Gastroesophageal sphincter (tissue), 4 donors: ENCODE results near the gene SNAPC1. TPM values are rescaled to one million over a fixed set of nuclear protein-coding genes. Genes with fewer than 3 reads are reported as not detected.
"Not testable (repeated sequence)": the region's sequence is repeated elsewhere in the genome, so short reads cannot be mapped to it uniquely, and the experiment has no call there.

Experiments used
- ATAC-seq: fragments of 150-250 bp; one replicate; pipeline ENCODE4 v1.9.1; 2016; ENCODE audit warnings: mild to moderate bottlenecking, moderate library complexity
- H3K27ac ChIP-seq, 4 donors: fragments of 200-600 bp; sonication (generic) in 3 of 4; 1 replicate in 3 of 4; 2 replicates in 1 of 4; pipeline ENCODE4 v1.5.1; 2016 to 2019
- H3K27me3 ChIP-seq: fragments of 200-600 bp; sonication (generic); one replicate; pipeline ENCODE4 v1.5.1; 2019
- H3K36me3 ChIP-seq, 2 donors: fragments of 200-600 bp; sonication (generic); one replicate each; pipeline ENCODE4 v1.5.1; 2019; ENCODE audit warnings: control low read depth in 1 of 2
- H3K4me1 ChIP-seq, 3 donors: fragments of 200-600 bp; sonication (generic); 1 replicate in 2 of 3; 2 replicates in 1 of 3; pipeline ENCODE4 v1.5.1; 2016 to 2019; ENCODE audit warnings: control low read depth in 2 of 3
- H3K4me3 ChIP-seq, 2 donors: fragments of 200-600 bp; sonication (generic); one replicate each; pipeline ENCODE4 v1.5.1; 2019; ENCODE audit warnings: mild to moderate bottlenecking in 1 of 2, moderate library complexity in 1 of 2
- H3K9me3 ChIP-seq, 3 donors: fragments of 200-600 bp; sonication (generic); one replicate each; pipeline ENCODE4 v1.5.1; 2017 to 2019; ENCODE audit warnings: control low read depth in 2 of 3
- CTCF ChIP-seq, 4 experiments: fragments of 200-600 bp in 2 of 4; fragments of 450-650 bp in 2 of 4; sonication (generic) in 1 of 4; IDR thresholded peaks; one replicate each; pipeline ENCODE4 v1.5.1; 2017 to 2019; ENCODE audit warnings: antibody characterized with exemption in 4 of 4, mild to moderate bottlenecking in 2 of 4, moderate library complexity in 2 of 4
- EP300 ChIP-seq: sonication (generic); formaldehyde crosslinking; IDR thresholded peaks from one replicate; pipeline ENCODE4 v1.6.1; 2017; ENCODE audit warnings: antibody characterized with exemption, mild to moderate bottlenecking
- POLR2A ChIP-seq, 2 donors: fragments of 450-650 bp; IDR thresholded peaks; one replicate each; pipeline ENCODE4 v1.6.1; 2017; ENCODE audit warnings: antibody characterized with exemption in 2 of 2, mild to moderate bottlenecking in 2 of 2, moderate library complexity in 1 of 2
- POLR2AphosphoS5 ChIP-seq: sonication (generic); formaldehyde crosslinking; IDR thresholded peaks from one replicate; pipeline ENCODE4 v1.6.1; 2017; ENCODE audit warnings: antibody characterized with exemption
- WGBS, 2 donors: methylation state at CpG; one replicate each; pipeline ENCODE4 v1.1.5; 2018; ENCODE audit warnings: low coverage in 1 of 2; 5-methylcytosine and 5-hydroxymethylcytosine counted together
- total RNA-seq, 4 donors: library from RNA; depleted of rRNA; stranded (reverse); fragments of >200 nt; gene quantifications; one replicate each; pipeline ENCODE4 v1.1.0, GENCODE V29; 2016

SNAPC1 gene
- total RNA-seq, 4 donors from 2014 or later: 5.4 to 8.7 (median 6.7) TPM

- Histone ChIP-seq H3K27me3 (no peaks in the 10 kb centered on the region), H3K27ac (peak overlapping the region in 1 of 4 donors; percentile 24), H3K9me3 (no peaks in the 10 kb centered on the region), H3K4me1 (no peaks in the 10 kb centered on the region), H3K36me3 (peaks cover 7 to 97% of the 10 kb centered on the region in 2 donors), H3K4me3 (no peak overlapping the region)
- no peak for ATAC-seq
- no peak for TF ChIP-seq POLR2A (IDR thresholded peaks at IDR 0.05)
- no peak for TF ChIP-seq EP300
- no peak for TF ChIP-seq CTCF (IDR thresholded peaks at IDR 0.05)
- TF ChIP-seq POLR2AphosphoS5: no peak
Measured at GRCh38 chr14:61739133-61739532, 23.1 kb upstream of the SNAPC1 start.

GRCh38 chr14:61742371-61742770, 19.8 kb upstream of the SNAPC1 start:
- no peaks in the 10 kb centered on the region for H3K27me3 ChIP-seq
- no peak overlapping the region for H3K4me3 ChIP-seq
- no peak for TF ChIP-seq POLR2AphosphoS5
- no peak for TF ChIP-seq CTCF (IDR thresholded peaks at IDR 0.05)
- no peak for TF ChIP-seq EP300
- TF ChIP-seq POLR2A (IDR thresholded peaks at IDR 0.05): no peak
- H3K4me1 ChIP-seq: peaks cover 0 to 10% (median 0%) of the 10 kb centered on the region in 3 donors
- H3K36me3 ChIP-seq: peaks cover 7 to 97% of the 10 kb centered on the region in 2 donors
- ATAC-seq: no peak
- H3K27ac ChIP-seq: no peak overlapping the region
- H3K9me3 ChIP-seq: no peaks in the 10 kb centered on the region
- 94% methylated on average over 5 of the region's 6 CpGs for WGBS, 2 donors

- H3K36me3 ChIP-seq: peaks cover 2 to 85% of the 10 kb centered on the region in 2 donors
- TF ChIP-seq CTCF (IDR thresholded peaks at IDR 0.05) (no peak), POLR2A (IDR thresholded peaks at IDR 0.05) (no peak)
- H3K4me3 ChIP-seq: no peak overlapping the region
- no peaks in the 10 kb centered on the region for H3K9me3 ChIP-seq
- no peak overlapping the region for H3K27ac ChIP-seq
- 86 to 98% methylated on average over 4 to 5 of the region's 5 CpGs for WGBS, 2 donors
- H3K27me3 ChIP-seq: no peaks in the 10 kb centered on the region
- no peak for ATAC-seq
- peaks cover 0 to 23% (median 0%) of the 10 kb centered on the region in 3 donors for H3K4me1 ChIP-seq
Measured at GRCh38 chr14:61744238-61744637, 18.0 kb upstream of the SNAPC1 start.

GRCh38 chr14:61746346-61746745, 15.9 kb upstream of the SNAPC1 start:
- H3K4me3 ChIP-seq, ATAC-seq, H3K27me3 ChIP-seq, H3K9me3 ChIP-seq: not testable (repeated sequence)
- WGBS, 2 donors: 93 to 100% methylated on average over 2 to 3 of the region's 3 CpGs
- Histone ChIP-seq H3K4me1 (peaks cover 3 to 38% (median 4%) of the 10 kb centered on the region in 3 donors), H3K27ac (peak overlapping the region in 2 of 4 donors; percentile 37 to 39), H3K36me3 (peaks cover 2 to 66% of the 10 kb centered on the region in 2 donors)

GRCh38 chr14:61746881-61747280, 15.3 kb upstream of the SNAPC1 start:
- H3K27me3 ChIP-seq: no peaks in the 10 kb centered on the region
- H3K4me1 ChIP-seq: peaks cover 3 to 42% (median 7%) of the 10 kb centered on the region in 3 donors
- H3K36me3 ChIP-seq: peaks cover 0 to 61% of the 10 kb centered on the region in 2 donors
- no peak for ATAC-seq
- no peaks in the 10 kb centered on the region for H3K9me3 ChIP-seq
- no peak overlapping the region for H3K4me3 ChIP-seq
- peak overlapping the region in 2 of 4 donors; percentile 37 to 39 for H3K27ac ChIP-seq
- no peak for TF ChIP-seq POLR2A (IDR thresholded peaks at IDR 0.05)
- TF ChIP-seq POLR2AphosphoS5: no peak
- TF ChIP-seq EP300: no peak
- TF ChIP-seq CTCF (IDR thresholded peaks at IDR 0.05): no peak
